ENCODE results near the gene DUSP9.

DUSP9 gene

GRCh38 chrX:153625271-153626024 lies 21.6 kb upstream of the DUSP9 start:
- TF ChIP-seq FOXP2 (optimal IDR thresholded peaks at IDR 0.05; ENCODE audit: borderline replicate concordance, extremely low read depth, extremely low read length, insufficient read depth) = no peak
- no peak for TF ChIP-seq SIN3A (IDR thresholded peaks at IDR 0.05; ENCODE audit: borderline replicate concordance, insufficient read depth, low read length)
- no peak for TF ChIP-seq POLR2AphosphoS5 (IDR thresholded peaks at IDR 0.05; ENCODE audit: low read depth, low read length)
- no peak for TF ChIP-seq REST (IDR thresholded peaks at IDR 0.05; ENCODE audit: insufficient read depth in 1 of 2, low read depth in 2 of 2, low read length in 2 of 2)
- TF ChIP-seq TAF1 (IDR thresholded peaks at IDR 0.05; ENCODE audit: borderline replicate concordance, insufficient read depth, low read length) = no peak

- TF ChIP-seq REST (IDR thresholded peaks at IDR 0.05; ENCODE audit: insufficient read depth in 1 of 2, low read depth in 2 of 2, low read length in 2 of 2) (no peak), SIN3A (IDR thresholded peaks at IDR 0.05; ENCODE audit: borderline replicate concordance, insufficient read depth, low read length) (no peak), TAF1 (IDR thresholded peaks at IDR 0.05; ENCODE audit: borderline replicate concordance, insufficient read depth, low read length) (no peak), POLR2AphosphoS5 (IDR thresholded peaks at IDR 0.05; ENCODE audit: low read depth, low read length) (no peak), FOXP2 (optimal IDR thresholded peaks at IDR 0.05; ENCODE audit: borderline replicate concordance, extremely low read depth, extremely low read length, insufficient read depth) (no peak)
Observed at GRCh38 chrX:153626025-153626633, 20.9 kb upstream of the DUSP9 start.

GRCh38 chrX:153626863-153627674 lies 19.9 kb upstream of the DUSP9 start:
- TF ChIP-seq FOXP2 (optimal IDR thresholded peaks at IDR 0.05; ENCODE audit: borderline replicate concordance, extremely low read depth, extremely low read length, insufficient read depth) (no peak), POLR2AphosphoS5 (IDR thresholded peaks at IDR 0.05; ENCODE audit: low read depth, low read length) (no peak), TAF1 (IDR thresholded peaks at IDR 0.05; ENCODE audit: borderline replicate concordance, insufficient read depth, low read length) (no peak), SIN3A (IDR thresholded peaks at IDR 0.05; ENCODE audit: borderline replicate concordance, insufficient read depth, low read length) (no peak)

- TF ChIP-seq FOXP2 (optimal IDR thresholded peaks at IDR 0.05; ENCODE audit: borderline replicate concordance, extremely low read depth, extremely low read length, insufficient read depth) = no peak
- TF ChIP-seq TAF1 (IDR thresholded peaks at IDR 0.05; ENCODE audit: borderline replicate concordance, insufficient read depth, low read length) = no peak
- no peak for TF ChIP-seq REST (IDR thresholded peaks at IDR 0.05; ENCODE audit: insufficient read depth in 1 of 2, low read depth in 2 of 2, low read length in 2 of 2)
- TF ChIP-seq SIN3A (IDR thresholded peaks at IDR 0.05; ENCODE audit: borderline replicate concordance, insufficient read depth, low read length) = no peak
- no peak for TF ChIP-seq POLR2AphosphoS5 (IDR thresholded peaks at IDR 0.05; ENCODE audit: low read depth, low read length)
Observed at GRCh38 chrX:153627675-153628111, 19.3 kb upstream of the DUSP9 start.

GRCh38 chrX:153628129-153628528 lies 18.9 kb upstream of the DUSP9 start:
- TF ChIP-seq FOXP2 (optimal IDR thresholded peaks at IDR 0.05; ENCODE audit: borderline replicate concordance, extremely low read depth, extremely low read length, insufficient read depth) (no peak), REST (IDR thresholded peaks at IDR 0.05; ENCODE audit: insufficient read depth in 1 of 2, low read depth in 2 of 2, low read length in 2 of 2) (no peak), TAF1 (IDR thresholded peaks at IDR 0.05; ENCODE audit: borderline replicate concordance, insufficient read depth, low read length) (no peak), SIN3A (IDR thresholded peaks at IDR 0.05; ENCODE audit: borderline replicate concordance, insufficient read depth, low read length) (no peak), POLR2AphosphoS5 (IDR thresholded peaks at IDR 0.05; ENCODE audit: low read depth, low read length) (no peak)
